ENCODE results near the gene CCDC70.

DNA sequence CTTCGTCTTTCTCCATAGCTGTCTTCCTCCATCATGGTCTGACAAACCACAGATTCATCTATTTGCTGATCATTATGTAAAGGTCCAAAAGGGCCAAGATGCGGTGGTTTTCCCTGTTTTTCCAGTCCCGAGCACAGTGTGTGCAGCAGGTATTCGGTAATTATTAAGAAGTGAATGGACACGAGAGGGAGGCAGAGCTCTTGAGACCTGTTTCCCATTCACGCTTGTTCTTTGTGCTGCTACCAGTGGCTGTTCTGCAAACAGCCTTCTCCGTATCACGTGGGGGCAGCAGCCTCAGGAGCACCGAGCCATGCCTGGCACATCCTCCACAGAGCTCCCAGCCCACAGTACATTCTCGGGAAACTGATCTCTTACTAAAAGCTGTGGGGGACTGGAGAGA, 50.3 kb downstream of the CCDC70 start:
- TF ChIP-seq, protein P1, sequence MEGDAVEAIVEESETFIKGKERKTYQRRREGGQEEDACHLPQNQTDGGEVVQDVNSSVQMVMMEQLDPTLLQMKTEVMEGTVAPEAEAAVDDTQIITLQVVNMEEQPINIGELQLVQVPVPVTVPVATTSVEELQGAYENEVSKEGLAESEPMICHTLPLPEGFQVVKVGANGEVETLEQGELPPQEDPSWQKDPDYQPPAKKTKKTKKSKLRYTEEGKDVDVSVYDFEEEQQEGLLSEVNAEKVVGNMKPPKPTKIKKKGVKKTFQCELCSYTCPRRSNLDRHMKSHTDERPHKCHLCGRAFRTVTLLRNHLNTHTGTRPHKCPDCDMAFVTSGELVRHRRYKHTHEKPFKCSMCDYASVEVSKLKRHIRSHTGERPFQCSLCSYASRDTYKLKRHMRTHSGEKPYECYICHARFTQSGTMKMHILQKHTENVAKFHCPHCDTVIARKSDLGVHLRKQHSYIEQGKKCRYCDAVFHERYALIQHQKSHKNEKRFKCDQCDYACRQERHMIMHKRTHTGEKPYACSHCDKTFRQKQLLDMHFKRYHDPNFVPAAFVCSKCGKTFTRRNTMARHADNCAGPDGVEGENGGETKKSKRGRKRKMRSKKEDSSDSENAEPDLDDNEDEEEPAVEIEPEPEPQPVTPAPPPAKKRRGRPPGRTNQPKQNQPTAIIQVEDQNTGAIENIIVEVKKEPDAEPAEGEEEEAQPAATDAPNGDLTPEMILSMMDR (IDR thresholded peaks at IDR 0.05): no peak
- no peak for TF ChIP-seq POLR2A (IDR thresholded peaks at IDR 0.05)
